Right cardiac atrium (tissue), 5 donors: ENCODE measurements around the gene PIGX. TPM values are rescaled to one million over a fixed set of nuclear protein-coding genes. Genes with fewer than 3 reads are reported as not detected.
A peak's percentile ranks its signal among the peaks of the same experiment; 100 is the strongest.

Experiments used
- ATAC-seq, 2 donors: fragments of 200-7000 bp; cut with Tn5 transposase; one replicate each; pipeline versions ENCODE4 v1.8.0 to v1.9.1; 2020; ENCODE audit warnings: moderate library complexity in 2 of 2, mild to moderate bottlenecking in 1 of 2
- DNase-seq, 3 donors: peaks; one replicate each; pipeline ENCODE4 v3.0.0-alpha.2; 2020
- H3K27ac ChIP-seq: one replicate; pipeline ENCODE4 v1.5.1; 2013; ENCODE audit warnings: mild to moderate bottlenecking, low read length, control low read depth, moderate library complexity
- H3K27me3 ChIP-seq: one replicate; pipeline ENCODE4 v1.6.1; 2013; ENCODE audit not compliant: control insufficient read depth, insufficient read depth
- H3K4me1 ChIP-seq: one replicate; pipeline ENCODE4 v1.6.1; 2013; ENCODE audit warnings: low read length; ENCODE audit not compliant: control insufficient read depth, insufficient read depth
- H3K4me3 ChIP-seq: one replicate; pipeline ENCODE4 v1.5.1; 2013; ENCODE audit warnings: low read length, control low read depth
- H3K9me3 ChIP-seq: one replicate; pipeline ENCODE4 v1.6.1; 2013; ENCODE audit warnings: low read length; ENCODE audit not compliant: control insufficient read depth
- WGBS: extraction: QIAGEN DNeasy Blood & Tissue Kit; methylation state at CpG from one replicate; pipeline ENCODE4 v1.1.7; 2013; 5-methylcytosine and 5-hydroxymethylcytosine counted together
- intact Hi-C, 4 donors: fragments of 100-400 bp; cut with DNase I; formaldehyde crosslinking; loops; one replicate each; pipeline versions ENCODE4 v1.11.0 to v1.14.0; 2022 to 2023
- polyA plus RNA-seq: library from polyadenylated mRNA; stranded (reverse); fragments of 200-250 nt; gene quantifications from one replicate; pipeline ENCODE4 v1.2.3, GENCODE V29; 2013
- total RNA-seq, 4 donors: library from RNA; stranded (reverse); fragmentation: NEBNext Ultra II Directional; extraction: Animal tissue kit (Norgen Biotek cat#: 25700); gene quantifications; one replicate each; pipeline ENCODE4 v1.2.1, GENCODE V29; 2021
- donor health status: healthy with polysubstance abuse.
- donor health status: DM: no; HTN: yes; CAD: no.
- donor health status: DM: no; HTN: no; CAD: no.
- donor health status: DM: no; HTN: yes; CAD: no; lungs with severe emphysema.
- donor health status: DM: yes; HTN: yes; CAD: no.

Gene PIGX
- total and polyA plus RNA-seq, 5 donors: 12.0 to 18.4 (median 16.0) TPM

- DNase-seq (peak in 2 of 3 donors; percentile 64 to 76), ATAC-seq (peak; percentile 61 to 62)
- Histone ChIP-seq H3K4me3 (no peak overlapping the region), H3K9me3 (no peaks in the 10 kb centered on the region), H3K4me1 (no peaks in the 10 kb centered on the region), H3K27ac (no peak overlapping the region), H3K27me3 (no peaks in the 10 kb centered on the region)
- intact Hi-C loops: loop anchor here in 3 of 4 donors (2.0 to 10.0 kb wide), 3 partner anchors 76 to 80 kb away; no protein-coding TSS in a partner anchor
- 40% methylated on average over 24 of the region's 24 CpGs for WGBS
Observed at GRCh38 chr3:196684548-196685407, 27.4 kb upstream of the PIGX start.

GRCh38 chr3:196686436-196686835 lies 25.7 kb upstream of the PIGX start:
- no peak for DNase-seq
- no peak overlapping the region for H3K27ac ChIP-seq
- H3K27me3 ChIP-seq: no peaks in the 10 kb centered on the region
- no peaks in the 10 kb centered on the region for H3K4me1 ChIP-seq
- no peak for ATAC-seq
- no peak overlapping the region for H3K4me3 ChIP-seq
- intact Hi-C loops: loop anchor here in 2 of 4 donors (5.0 to 10.0 kb wide), 2 partner anchors 79 to 82 kb away; no protein-coding TSS in a partner anchor
- WGBS: 65% methylated on average over 2 of the region's 2 CpGs
- no peaks in the 10 kb centered on the region for H3K9me3 ChIP-seq

- intact Hi-C loops: loop anchor here in 2 of 4 donors (5.0 to 10.0 kb wide), 2 partner anchors 81 to 84 kb away; no protein-coding TSS in a partner anchor
- ATAC-seq: peak; percentile 88 to 94
- no peaks in the 10 kb centered on the region for H3K4me1 ChIP-seq
- peak; percentile 69 to 76 (median 74) for DNase-seq
- no peaks in the 10 kb centered on the region for H3K27me3 ChIP-seq
- H3K27ac ChIP-seq: no peak overlapping the region
- WGBS: 27% methylated on average over 5 of the region's 5 CpGs
- H3K9me3 ChIP-seq: no peaks in the 10 kb centered on the region
- no peak overlapping the region for H3K4me3 ChIP-seq
Observed at GRCh38 chr3:196688349-196688748, 23.8 kb upstream of the PIGX start.

GRCh38 chr3:196689941-196690660 lies 22.1 kb upstream of the PIGX start:
- intact Hi-C loops: loop anchor here in 2 of 4 donors (5.0 to 10.0 kb wide), 2 partner anchors 83 to 85 kb away; no protein-coding TSS in a partner anchor
- ATAC-seq: no peak
- Histone ChIP-seq H3K27me3 (no peaks in the 10 kb centered on the region), H3K4me3 (no peak overlapping the region), H3K4me1 (no peaks in the 10 kb centered on the region), H3K27ac (no peak overlapping the region), H3K9me3 (no peaks in the 10 kb centered on the region)
- DNase-seq: no peak
- WGBS: 88% methylated on average over 17 of the region's 17 CpGs

- Histone ChIP-seq H3K4me1 (no peaks in the 10 kb centered on the region), H3K4me3 (no peak overlapping the region), H3K27me3 (no peaks in the 10 kb centered on the region), H3K9me3 (no peaks in the 10 kb centered on the region), H3K27ac (no peak overlapping the region)
- intact Hi-C loops: no loop called here
- DNase-seq: no peak
- 69% methylated on average over 8 of the region's 8 CpGs for WGBS
- ATAC-seq: no peak
Observed at GRCh38 chr3:196691386-196691785, 20.8 kb upstream of the PIGX start.

GRCh38 chr3:196694202-196694638 lies 18.0 kb upstream of the PIGX start:
- intact Hi-C loops: no loop called here
- ATAC-seq (no peak), DNase-seq (no peak)
- Histone ChIP-seq H3K4me1 (no peaks in the 10 kb centered on the region), H3K9me3 (no peaks in the 10 kb centered on the region), H3K27ac (no peak overlapping the region), H3K4me3 (no peak overlapping the region), H3K27me3 (no peaks in the 10 kb centered on the region)
- WGBS: 9% methylated on average over 1 of the region's 1 CpG

- ATAC-seq: peak; percentile 14 to 34
- Histone ChIP-seq H3K4me3 (no peak overlapping the region), H3K27me3 (no peaks in the 10 kb centered on the region), H3K9me3 (no peaks in the 10 kb centered on the region), H3K27ac (no peak overlapping the region), H3K4me1 (no peaks in the 10 kb centered on the region)
- intact Hi-C loops: no loop called here
- 94% methylated on average over 17 of the region's 17 CpGs for WGBS
- no peak for DNase-seq
Observed at GRCh38 chr3:196694941-196695848, 17.0 kb upstream of the PIGX start.

- no peak for ATAC-seq
- H3K27me3 ChIP-seq: no peaks in the 10 kb centered on the region
- no peaks in the 10 kb centered on the region for H3K9me3 ChIP-seq
- WGBS: 83% methylated on average over 5 of the region's 5 CpGs
- no peak overlapping the region for H3K27ac ChIP-seq
- no peak overlapping the region for H3K4me3 ChIP-seq
- intact Hi-C loops: no loop called here
- no peaks in the 10 kb centered on the region for H3K4me1 ChIP-seq
- DNase-seq: no peak
Observed at GRCh38 chr3:196695849-196696226, 16.3 kb upstream of the PIGX start.

GRCh38 chr3:196697270-196697669 lies 14.9 kb upstream of the PIGX start:
- intact Hi-C loops: no loop called here
- Histone ChIP-seq H3K4me3 (no peak overlapping the region), H3K9me3 (no peaks in the 10 kb centered on the region), H3K4me1 (no peaks in the 10 kb centered on the region), H3K27ac (no peak overlapping the region), H3K27me3 (no peaks in the 10 kb centered on the region)
- ATAC-seq (no peak), DNase-seq (no peak)
- WGBS: 81% methylated on average over 5 of the region's 5 CpGs

GRCh38 chr3:196699749-196700148 lies 12.4 kb upstream of the PIGX start:
- no peaks in the 10 kb centered on the region for H3K27me3 ChIP-seq
- no peaks in the 10 kb centered on the region for H3K9me3 ChIP-seq
- no peak for ATAC-seq
- H3K4me1 ChIP-seq: no peaks in the 10 kb centered on the region
- 74% methylated on average over 7 of the region's 7 CpGs for WGBS
- H3K4me3 ChIP-seq: no peak overlapping the region
- intact Hi-C loops: no loop called here
- DNase-seq: no peak
- no peak overlapping the region for H3K27ac ChIP-seq
